Activated CD4-positive, alpha-beta T cell treated with anti-CD3 and anti-CD28 coated beads, Interleukin-10, Interleukin-2, amounts not matched to agents 100 ng/mL and 50 ng/mL, durations not matched to agents 16 hours and 8 hours (primary cell): ENCODE measurements around the gene COPS9.

Source experiments
- DNase-seq: peaks from one replicate; pipeline ENCODE4 v3.0.0-alpha.2; 2020

COPS9 gene

GRCh38 chr2:240132651-240132980 lies 3.5 kb downstream of the COPS9 start:
- DNase-seq, result no peak

GRCh38 chr2:240131941-240132650 lies 4.0 kb downstream of the COPS9 start:
- DNase-seq, result no peak

GRCh38 chr2:240131296-240131695 lies 4.8 kb downstream of the COPS9 start:
- no peak for DNase-seq

GRCh38 chr2:240130393-240131195 lies 5.5 kb downstream of the COPS9 start:
- DNase-seq, result no peak

- DNase-seq, result no peak
Measured at GRCh38 chr2:240129731-240130392, 6.2 kb downstream of the COPS9 start.

- no peak for DNase-seq
Measured at GRCh38 chr2:240129311-240129710, 6.8 kb downstream of the COPS9 start.

- DNase-seq, result no peak
Measured at GRCh38 chr2:240128608-240129145, 7.4 kb downstream of the COPS9 start.

- no peak for DNase-seq
Measured at GRCh38 chr2:240127911-240128607, 8.0 kb downstream of the COPS9 start.

GRCh38 chr2:240127191-240127750 lies 8.8 kb downstream of the COPS9 start:
- DNase-seq, result no peak

- no peak for DNase-seq
Measured at GRCh38 chr2:240126731-240127130, 9.4 kb downstream of the COPS9 start.

- DNase-seq, result no peak
Measured at GRCh38 chr2:240125742-240126141, 10.4 kb downstream of the COPS9 start.

- no peak for DNase-seq
Measured at GRCh38 chr2:240124651-240125030, 11.5 kb downstream of the COPS9 start.

- DNase-seq, result no peak
Measured at GRCh38 chr2:240123821-240124650, 12.1 kb downstream of the COPS9 start.

- no peak for DNase-seq
Measured at GRCh38 chr2:240121675-240122074, 14.4 kb downstream of the COPS9 start.

GRCh38 chr2:240121190-240121589 lies 14.9 kb downstream of the COPS9 start:
- DNase-seq, result peak; percentile 8

GRCh38 chr2:240114233-240114632 lies 21.9 kb downstream of the COPS9 start:
- no peak for DNase-seq

- no peak for DNase-seq
Measured at GRCh38 chr2:240112914-240113690, 23.0 kb downstream of the COPS9 start.

GRCh38 chr2:240111253-240111652 lies 24.9 kb downstream of the COPS9 start:
- DNase-seq, result no peak

GRCh38 chr2:240109386-240109785 lies 26.7 kb downstream of the COPS9 start:
- DNase-seq, result no peak

GRCh38 chr2:240107477-240107796 lies 28.7 kb downstream of the COPS9 start:
- DNase-seq, result no peak
